OCI-LY3 (cell line): ENCODE data around the gene PHPT1.

Experiments
- H2AFZ ChIP-seq: fragments of 200-600, 300-600 bp; shearing (Covaris generic); 2 replicates; pipeline ENCODE4 v1.6.0; 2014; ENCODE audit warnings: antibody characterized with exemption, low read depth, low read length
- H3K27ac ChIP-seq: fragments of 200-600, 300-600 bp; sonication (generic); 2 replicates; pipeline ENCODE4 v1.5.1; 2014; ENCODE audit warnings: mild to moderate bottlenecking, low read length, moderate library complexity, mixed read lengths
- H3K27me3 ChIP-seq: fragments of 200-600, 300-600 bp; sonication (generic); 2 replicates; pipeline ENCODE4 v1.6.1; 2014; ENCODE audit warnings: low read depth, low read length, mixed read lengths
- H3K36me3 ChIP-seq: fragments of 200-600, 300-600 bp; sonication (generic); replicated peaks from 2 replicates; pipeline ENCODE3; 2014; ENCODE audit warnings: low read depth, low read length, mixed read lengths
- H3K4me1 ChIP-seq: fragments of 300-600, 200-600 bp; sonication (generic); 2 replicates; pipeline ENCODE4 v1.6.1; 2014; ENCODE audit warnings: low read length, mixed read lengths
- H3K4me2 ChIP-seq: fragments of 200-600, 300-600 bp; sonication (generic); 2 replicates; pipeline ENCODE4 v1.6.1; 2014; ENCODE audit warnings: low read length, mixed read lengths
- H3K4me3 ChIP-seq: fragments of 300-600, 200-600 bp; sonication (generic); 2 replicates; pipeline ENCODE4 v1.5.1; 2014; ENCODE audit warnings: antibody characterized with exemption, mild to moderate bottlenecking, low read length, moderate library complexity
- H3K79me2 ChIP-seq: fragments of 300-600, 200-600 bp; shearing (Covaris generic); 2 replicates; pipeline ENCODE4 v1.6.1; 2014; ENCODE audit warnings: mild to moderate bottlenecking, low read length, mixed read lengths
- H3K9ac ChIP-seq: fragments of 300-600, 200-600 bp; shearing (Covaris generic); 2 replicates; pipeline ENCODE4 v1.6.0; 2014; ENCODE audit warnings: mild to moderate bottlenecking, low read length, moderate library complexity
- H3K9me3 ChIP-seq: fragments of 200-600, 300-600 bp; shearing (Covaris generic); 2 replicates; pipeline ENCODE4 v1.6.1; 2014; ENCODE audit warnings: low read length, mixed read lengths; ENCODE audit not compliant: insufficient read depth
- H4K20me1 ChIP-seq: fragments of 200-600, 300-600 bp; sonication (generic); 2 replicates; pipeline ENCODE4 v1.6.1; 2016; ENCODE audit warnings: low read length, mixed read lengths; ENCODE audit not compliant: insufficient read depth
- CTCF ChIP-seq: fragments of 200-600, 300-600 bp; sonication (generic); IDR thresholded peaks from 2 replicates; pipeline ENCODE4 v1.5.1; 2014; ENCODE audit warnings: antibody characterized with exemption, low read length, low read depth
- EZH2phosphoT487 ChIP-seq: fragments of 200-600 bp; shearing (Covaris generic); IDR thresholded peaks from 2 replicates; pipeline ENCODE4 v1.6.1; 2018; ENCODE audit warnings: antibody characterized with exemption, mixed run types, low read depth

PHPT1 gene

GRCh38 chr9:136890661-136891060 lies 41.5 kb downstream of the PHPT1 start:
- H3K27ac ChIP-seq, result no peak overlapping the region
- no peaks in the 10 kb centered on the region for H3K27me3 ChIP-seq
- H3K4me3 ChIP-seq, result no peak overlapping the region
- no peak for TF ChIP-seq CTCF
- TF ChIP-seq EZH2phosphoT487, result no peak
- H3K9ac ChIP-seq, result no peak overlapping the region
- H3K4me1 ChIP-seq, result no peaks in the 10 kb centered on the region
- H3K79me2 ChIP-seq, result peaks cover 90% of the 10 kb centered on the region
- peaks cover 56% of the 10 kb centered on the region for H4K20me1 ChIP-seq
- no peaks in the 10 kb centered on the region for H3K9me3 ChIP-seq
- H2AFZ ChIP-seq, result no peak overlapping the region
- H3K36me3 ChIP-seq, result peaks cover 36% of the 10 kb centered on the region
- no peak overlapping the region for H3K4me2 ChIP-seq

DNA sequence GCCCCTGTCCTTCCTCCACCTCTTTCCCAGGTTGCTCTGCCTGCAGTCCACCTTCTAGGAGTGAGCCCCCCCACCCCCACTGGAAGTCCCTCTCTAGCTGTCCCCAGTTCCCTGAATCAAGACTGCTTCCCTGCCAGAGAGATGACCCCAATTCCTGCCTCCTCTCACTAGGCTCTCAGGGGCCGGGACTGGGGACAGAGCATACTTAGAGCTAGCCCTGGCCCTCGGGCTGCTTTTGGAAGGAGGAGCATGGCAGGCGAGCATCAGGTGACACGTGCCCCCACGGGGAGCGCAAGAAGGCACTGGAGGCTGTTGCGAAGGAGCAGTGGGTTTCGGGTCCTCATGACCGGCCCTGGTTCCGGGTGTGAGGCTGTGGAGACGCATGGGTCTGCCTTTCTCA lies 46.8 kb downstream of the PHPT1 start:
- TF ChIP-seq EZH2phosphoT487 (no peak), CTCF (no peak)
- Histone ChIP-seq H4K20me1 (peaks cover 61% of the 10 kb centered on the region), H3K27ac (no peak overlapping the region), H2AFZ (no peak overlapping the region), H3K27me3 (no peaks in the 10 kb centered on the region), H3K4me1 (peaks cover 32% of the 10 kb centered on the region), H3K4me2 (no peak overlapping the region), H3K36me3 (peaks cover 37% of the 10 kb centered on the region), H3K9me3 (no peaks in the 10 kb centered on the region), H3K79me2 (peaks cover 72% of the 10 kb centered on the region), H3K9ac (no peak overlapping the region), H3K4me3 (no peak overlapping the region)

- H3K79me2 ChIP-seq, result peaks cover 53% of the 10 kb centered on the region
- no peak overlapping the region for H3K9ac ChIP-seq
- no peak overlapping the region for H3K4me2 ChIP-seq
- H3K4me3 ChIP-seq, result no peak overlapping the region
- no peaks in the 10 kb centered on the region for H3K9me3 ChIP-seq
- H3K4me1 ChIP-seq, result peaks cover 56% of the 10 kb centered on the region
- peaks cover 38% of the 10 kb centered on the region for H3K36me3 ChIP-seq
- no peak overlapping the region for H3K27ac ChIP-seq
- H4K20me1 ChIP-seq, result peaks cover 47% of the 10 kb centered on the region
- TF ChIP-seq CTCF (no peak), EZH2phosphoT487 (no peak)
- H2AFZ ChIP-seq, result no peak overlapping the region
- H3K27me3 ChIP-seq, result no peaks in the 10 kb centered on the region
These were observed 49.4 kb downstream of the PHPT1 start for GRCh38 chr9:136898483-136899100.

GRCh38 chr9:136899196-136899595 lies 50.0 kb downstream of the PHPT1 start:
- Histone ChIP-seq H3K36me3 (peaks cover 37% of the 10 kb centered on the region), H2AFZ (no peak overlapping the region), H3K79me2 (peaks cover 48% of the 10 kb centered on the region), H3K27ac (peak overlapping the region; percentile 17; the same call in 1 of the 2 replicates), H3K4me2 (peak overlapping the region; percentile 14; the same call in 1 of the 2 replicates), H3K9ac (no peak overlapping the region), H3K27me3 (no peaks in the 10 kb centered on the region), H4K20me1 (peaks cover 44% of the 10 kb centered on the region), H3K4me3 (no peak overlapping the region), H3K4me1 (peaks cover 56% of the 10 kb centered on the region), H3K9me3 (no peaks in the 10 kb centered on the region)
- TF ChIP-seq CTCF, result peak; percentile 18; the same call in 1 of the 2 replicates
- TF ChIP-seq EZH2phosphoT487, result no peak
